Neutrophil (primary cell): ENCODE results near the gene SLC22A14.

Experiments
- H3K27ac ChIP-seq: fragments of 200-600 bp; sonication (generic); 2 replicates; pipeline ENCODE4 v1.5.1; 2016; ENCODE audit warnings: mild to moderate bottlenecking, moderate library complexity
- H3K27me3 ChIP-seq: fragments of 200-600 bp; sonication (generic); 2 replicates; pipeline ENCODE4 v1.6.0; 2016; ENCODE audit warnings: mild to moderate bottlenecking
- H3K36me3 ChIP-seq: fragments of 200-600 bp; sonication (generic); 2 replicates; pipeline ENCODE4 v1.5.1; 2017
- H3K4me1 ChIP-seq, 2 experiments: fragments of 200-600 bp in 1 of 2; sonication (generic) in 1 of 2; 1 replicate in 1 of 2; 2 replicates in 1 of 2; pipeline versions ENCODE4 v1.5.1 to v1.6.1; 2013 to 2016; ENCODE audit warnings: low read depth in 1 of 2, low read length in 1 of 2, mild to moderate bottlenecking in 1 of 2, moderate library complexity in 1 of 2; ENCODE audit not compliant: control insufficient read depth in 1 of 2, insufficient read depth in 1 of 2
- H3K4me3 ChIP-seq, 2 experiments: fragments of 200-600 bp in 1 of 2; sonication (generic) in 1 of 2; 1 replicate in 1 of 2; 2 replicates in 1 of 2; pipeline ENCODE4 v1.5.1; 2013 to 2016; ENCODE audit warnings: low read depth in 1 of 2, low read length in 1 of 2, mild to moderate bottlenecking in 1 of 2, moderate library complexity in 1 of 2
- H3K9me3 ChIP-seq: fragments of 200-600 bp; sonication (generic); 2 replicates; pipeline ENCODE4 v1.5.1; 2016
- CTCF ChIP-seq: fragments of 200-600 bp; sonication (generic); IDR thresholded peaks from 2 replicates; pipeline ENCODE4 v1.5.1; 2016; ENCODE audit warnings: antibody characterized with exemption

SLC22A14 gene

GRCh38 chr3:38343797-38344594 is 61.9 kb downstream of the SLC22A14 start:
- Histone ChIP-seq H3K4me1 (peaks cover 19 to 21% of the 10 kb centered on the region in 2 experiments), H3K36me3 (no peaks in the 10 kb centered on the region), H3K27ac (no peak overlapping the region), H3K27me3 (no peaks in the 10 kb centered on the region), H3K9me3 (no peaks in the 10 kb centered on the region), H3K4me3 (no peak overlapping the region)
- no peak for TF ChIP-seq CTCF

- no peaks in the 10 kb centered on the region for H3K9me3 ChIP-seq
- no peaks in the 10 kb centered on the region for H3K27me3 ChIP-seq
- H3K4me3 ChIP-seq = peak overlapping the region; percentile 74
- H3K4me1 ChIP-seq = peaks cover 19 to 21% of the 10 kb centered on the region in 2 experiments
- H3K27ac ChIP-seq = peak overlapping the region; percentile 42
- TF ChIP-seq CTCF = no peak
- no peaks in the 10 kb centered on the region for H3K36me3 ChIP-seq
These were observed 63.9 kb downstream of the SLC22A14 start for GRCh38 chr3:38345879-38346586.

- no peaks in the 10 kb centered on the region for H3K9me3 ChIP-seq
- peak within 1 kb of the TSS; percentile 42 for H3K27ac ChIP-seq
- H3K4me3 ChIP-seq = peak within 1 kb of the TSS; percentile 74
- no peaks in the 10 kb centered on the region for H3K27me3 ChIP-seq
- TF ChIP-seq CTCF = peak; percentile 81
- H3K36me3 ChIP-seq = no peaks in the 10 kb centered on the region
- H3K4me1 ChIP-seq = peaks cover 19 to 21% of the 10 kb centered on the region in 2 experiments
These were observed 64.7 kb downstream of the SLC22A14 start, which contains the start of gene XYLB for GRCh38 chr3:38346587-38347410. Gene XYLB, plus strand, starts transcription at chr3:38346785. Its CDS starts 84 bp downstream, at chr3:38346869.

GRCh38 chr3:38347421-38348200 is 65.5 kb downstream of the SLC22A14 start:
- Histone ChIP-seq H3K27ac (no peak overlapping the region), H3K4me1 (peaks cover 19 to 21% of the 10 kb centered on the region in 2 experiments), H3K27me3 (no peaks in the 10 kb centered on the region), H3K4me3 (peak overlapping the region in 1 of 2 experiments; percentile 74), H3K36me3 (no peaks in the 10 kb centered on the region), H3K9me3 (no peaks in the 10 kb centered on the region)
- no peak for TF ChIP-seq CTCF

GRCh38 chr3:38348903-38349302 is 66.8 kb downstream of the SLC22A14 start:
- Histone ChIP-seq H3K27ac (no peak overlapping the region), H3K9me3 (no peaks in the 10 kb centered on the region), H3K36me3 (no peaks in the 10 kb centered on the region), H3K27me3 (no peaks in the 10 kb centered on the region), H3K4me1 (peaks cover 19 to 21% of the 10 kb centered on the region in 2 experiments), H3K4me3 (no peak overlapping the region)
- no peak for TF ChIP-seq CTCF
